Osteoblast (primary cell): ENCODE data around the gene ZNF467. TPM values are rescaled to one million over a fixed set of nuclear protein-coding genes. Genes with fewer than 3 reads are reported as not detected.

ENCODE experiments used
- DNase-seq: peaks from one replicate; pipeline ENCODE4 v3.0.0; 2011; ENCODE audit warnings: low spot score, mixed read lengths; ENCODE audit not compliant: insufficient read length; ENCODE audit errors: missing footprints
- H2AFZ ChIP-seq: 2 replicates; pipeline ENCODE4 v1.6.0; 2011; ENCODE audit warnings: mild to moderate bottlenecking, low read length
- H3K27ac ChIP-seq: 2 replicates; pipeline ENCODE4 v1.5.1; 2011; ENCODE audit warnings: mild to moderate bottlenecking, low read depth, low read length, moderate library complexity
- H3K27me3 ChIP-seq: 2 replicates; pipeline ENCODE4 v1.6.0; 2012; ENCODE audit warnings: mild to moderate bottlenecking, control low read depth, inconsistent platforms, low read length, moderate library complexity; ENCODE audit not compliant: insufficient read depth
- H3K36me3 ChIP-seq: 2 replicates; pipeline ENCODE4 v1.5.1; 2011; ENCODE audit warnings: mild to moderate bottlenecking, low read length, control low read depth, moderate library complexity; ENCODE audit not compliant: insufficient read depth
- H3K4me1 ChIP-seq: 2 replicates; pipeline ENCODE4 v1.5.1; 2011; ENCODE audit warnings: mild to moderate bottlenecking, low read length, control low read depth, moderate library complexity; ENCODE audit not compliant: insufficient read depth
- H3K4me2 ChIP-seq: 2 replicates; pipeline ENCODE4 v1.6.0; 2011; ENCODE audit warnings: mild to moderate bottlenecking, low read length; ENCODE audit not compliant: insufficient read depth
- H3K4me3 ChIP-seq: fragments of 200-600 bp; sonication (generic); 3 replicates; pipeline ENCODE4 v1.5.1; 2012; ENCODE audit warnings: mild to moderate bottlenecking, low read length, inconsistent platforms; ENCODE audit not compliant: insufficient read depth
- H3K79me2 ChIP-seq: 2 replicates; pipeline ENCODE4 v1.6.0; 2012; ENCODE audit warnings: mild to moderate bottlenecking, low read length, control low read depth, inconsistent platforms; ENCODE audit not compliant: insufficient read depth
- H3K9me3 ChIP-seq: 2 replicates; pipeline ENCODE4 v1.5.1; 2011; ENCODE audit warnings: low read depth, low read length, control low read depth
- H4K20me1 ChIP-seq: 2 replicates; pipeline ENCODE4 v1.6.0; 2012; ENCODE audit warnings: mild to moderate bottlenecking, low read length, control low read depth; ENCODE audit not compliant: insufficient read depth
- CTCF ChIP-seq: IDR thresholded peaks from 2 replicates; pipeline ENCODE4 v1.5.1; 2011; ENCODE audit warnings: mild to moderate bottlenecking, low read depth, low read length, moderate library complexity; ENCODE audit errors: extremely low read depth
- total RNA-seq: library from RNA; depleted of rRNA; stranded (reverse); fragments of >200 nt; gene quantifications from 2 replicates; pipeline ENCODE4 v1.2.3, GENCODE V29; 2012

The ZNF467 gene
- total RNA-seq, 1 donor = not detected

DNA sequence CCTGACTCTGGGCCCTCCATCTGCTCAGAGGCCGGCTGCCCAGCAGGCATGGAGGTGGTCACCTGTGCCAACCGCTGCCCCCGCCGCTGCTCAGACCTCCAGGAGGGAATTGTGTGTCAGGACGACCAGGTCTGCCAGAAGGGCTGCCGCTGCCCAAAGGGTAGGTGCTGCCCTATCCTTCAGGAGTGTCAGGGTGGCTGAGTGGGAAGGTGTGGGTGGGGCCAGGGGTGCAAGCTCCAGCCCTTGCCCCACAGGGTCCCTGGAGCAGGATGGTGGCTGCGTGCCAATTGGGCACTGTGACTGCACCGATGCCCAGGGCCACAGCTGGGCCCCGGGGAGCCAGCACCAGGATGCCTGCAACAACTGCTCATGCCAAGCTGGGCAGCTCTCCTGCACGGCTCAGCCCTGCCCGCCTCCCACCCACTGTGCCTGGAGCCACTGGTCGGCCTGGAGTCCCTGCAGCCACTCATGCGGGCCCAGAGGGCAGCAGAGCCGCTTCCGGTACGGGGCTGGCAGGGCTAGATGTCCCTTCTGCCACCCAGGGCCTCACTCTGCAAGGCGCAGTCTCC is 47.3 kb upstream of the ZNF467 start:
- H3K36me3 ChIP-seq = no peaks in the 10 kb centered on the region
- H3K4me3 ChIP-seq = no peak overlapping the region
- no peak overlapping the region for H3K27ac ChIP-seq
- no peaks in the 10 kb centered on the region for H3K9me3 ChIP-seq
- no peak for TF ChIP-seq CTCF
- no peaks in the 10 kb centered on the region for H3K27me3 ChIP-seq
- H3K4me1 ChIP-seq = no peaks in the 10 kb centered on the region
- no peaks in the 10 kb centered on the region for H4K20me1 ChIP-seq
- H3K79me2 ChIP-seq = no peaks in the 10 kb centered on the region
- no peak overlapping the region for H3K4me2 ChIP-seq
- H2AFZ ChIP-seq = no peak overlapping the region
- DNase-seq = peak; percentile 74

DNA sequence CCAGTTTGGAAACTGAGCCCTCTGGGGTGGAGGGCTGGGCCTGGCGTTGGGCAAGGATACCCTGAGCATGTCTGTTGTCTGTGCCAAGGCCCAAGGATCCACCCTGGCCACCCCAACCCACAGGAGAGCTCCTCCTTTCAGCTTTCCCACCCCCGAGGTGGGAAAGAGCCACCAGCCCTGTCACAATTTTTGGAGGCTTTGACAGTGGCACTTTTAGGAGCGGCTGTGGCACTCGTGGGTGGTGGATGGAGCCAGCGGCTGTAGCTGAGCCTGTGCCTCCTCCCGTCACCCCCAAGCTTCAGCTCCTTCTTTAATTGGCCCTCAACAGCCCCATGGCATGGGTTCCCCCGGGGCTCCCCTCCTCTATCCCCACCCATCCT is 46.6 kb upstream of the ZNF467 start:
- no peak for TF ChIP-seq CTCF
- H3K4me3 ChIP-seq = no peak overlapping the region
- peak; percentile 80 for DNase-seq
- no peaks in the 10 kb centered on the region for H3K27me3 ChIP-seq
- no peaks in the 10 kb centered on the region for H4K20me1 ChIP-seq
- no peak overlapping the region for H2AFZ ChIP-seq
- H3K27ac ChIP-seq = no peak overlapping the region
- no peaks in the 10 kb centered on the region for H3K79me2 ChIP-seq
- H3K4me2 ChIP-seq = no peak overlapping the region
- H3K9me3 ChIP-seq = no peaks in the 10 kb centered on the region
- H3K4me1 ChIP-seq = no peaks in the 10 kb centered on the region
- H3K36me3 ChIP-seq = no peaks in the 10 kb centered on the region

- Histone ChIP-seq H3K36me3 (no peaks in the 10 kb centered on the region), H3K9me3 (no peaks in the 10 kb centered on the region), H3K4me1 (no peaks in the 10 kb centered on the region), H3K27me3 (no peaks in the 10 kb centered on the region), H3K4me2 (no peak overlapping the region), H4K20me1 (no peaks in the 10 kb centered on the region), H3K4me3 (no peak overlapping the region), H3K79me2 (no peaks in the 10 kb centered on the region), H3K27ac (no peak overlapping the region), H2AFZ (no peak overlapping the region)
- no peak for TF ChIP-seq CTCF
- DNase-seq = no peak
Observed at GRCh38 chr7:149819141-149819960, 46.0 kb upstream of the ZNF467 start.

DNA sequence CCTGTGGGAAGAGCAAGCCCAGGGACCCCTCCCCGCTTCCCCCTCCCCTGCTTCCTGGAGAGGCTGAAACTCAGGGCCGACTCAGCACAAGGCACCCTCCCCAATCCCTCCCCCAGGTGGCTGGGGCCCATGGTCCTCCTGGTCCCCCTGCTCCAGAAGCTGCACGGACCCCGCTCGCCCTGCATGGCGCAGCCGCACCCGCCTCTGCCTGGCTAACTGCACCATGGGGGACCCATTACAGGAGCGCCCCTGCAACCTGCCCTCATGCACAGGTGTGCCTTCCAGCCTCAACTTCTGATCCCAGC is 45.1 kb upstream of the ZNF467 start:
- no peak for DNase-seq
- Histone ChIP-seq H3K79me2 (no peaks in the 10 kb centered on the region), H3K9me3 (no peaks in the 10 kb centered on the region), H4K20me1 (no peaks in the 10 kb centered on the region), H3K4me3 (no peak overlapping the region), H3K4me2 (no peak overlapping the region), H3K4me1 (no peaks in the 10 kb centered on the region), H3K36me3 (no peaks in the 10 kb centered on the region), H3K27me3 (no peaks in the 10 kb centered on the region), H2AFZ (no peak overlapping the region), H3K27ac (no peak overlapping the region)
- TF ChIP-seq CTCF = no peak
